Osteoblast (primary cell): ENCODE results near the gene MTG2. TPM values are rescaled to one million over a fixed set of nuclear protein-coding genes. Genes with fewer than 3 reads are reported as not detected.

ENCODE experiments used
- DNase-seq: peaks from one replicate; pipeline ENCODE4 v3.0.0; 2011; ENCODE audit warnings: low spot score, mixed read lengths; ENCODE audit not compliant: insufficient read length; ENCODE audit errors: missing footprints
- H2AFZ ChIP-seq: 2 replicates; pipeline ENCODE4 v1.6.0; 2011; ENCODE audit warnings: mild to moderate bottlenecking, low read length
- H3K27ac ChIP-seq: 2 replicates; pipeline ENCODE4 v1.5.1; 2011; ENCODE audit warnings: mild to moderate bottlenecking, low read depth, low read length, moderate library complexity
- H3K27me3 ChIP-seq: 2 replicates; pipeline ENCODE4 v1.6.0; 2012; ENCODE audit warnings: mild to moderate bottlenecking, control low read depth, inconsistent platforms, low read length, moderate library complexity; ENCODE audit not compliant: insufficient read depth
- H3K36me3 ChIP-seq: 2 replicates; pipeline ENCODE4 v1.5.1; 2011; ENCODE audit warnings: mild to moderate bottlenecking, low read length, control low read depth, moderate library complexity; ENCODE audit not compliant: insufficient read depth
- H3K4me1 ChIP-seq: 2 replicates; pipeline ENCODE4 v1.5.1; 2011; ENCODE audit warnings: mild to moderate bottlenecking, low read length, control low read depth, moderate library complexity; ENCODE audit not compliant: insufficient read depth
- H3K4me2 ChIP-seq: 2 replicates; pipeline ENCODE4 v1.6.0; 2011; ENCODE audit warnings: mild to moderate bottlenecking, low read length; ENCODE audit not compliant: insufficient read depth
- H3K4me3 ChIP-seq: fragments of 200-600 bp; sonication (generic); 3 replicates; pipeline ENCODE4 v1.5.1; 2012; ENCODE audit warnings: mild to moderate bottlenecking, low read length, inconsistent platforms; ENCODE audit not compliant: insufficient read depth
- H3K79me2 ChIP-seq: 2 replicates; pipeline ENCODE4 v1.6.0; 2012; ENCODE audit warnings: mild to moderate bottlenecking, low read length, control low read depth, inconsistent platforms; ENCODE audit not compliant: insufficient read depth
- H3K9me3 ChIP-seq: 2 replicates; pipeline ENCODE4 v1.5.1; 2011; ENCODE audit warnings: low read depth, low read length, control low read depth
- H4K20me1 ChIP-seq: 2 replicates; pipeline ENCODE4 v1.6.0; 2012; ENCODE audit warnings: mild to moderate bottlenecking, low read length, control low read depth; ENCODE audit not compliant: insufficient read depth
- CTCF ChIP-seq: IDR thresholded peaks from 2 replicates; pipeline ENCODE4 v1.5.1; 2011; ENCODE audit warnings: mild to moderate bottlenecking, low read depth, low read length, moderate library complexity; ENCODE audit errors: extremely low read depth
- total RNA-seq: library from RNA; depleted of rRNA; stranded (reverse); fragments of >200 nt; gene quantifications from 2 replicates; pipeline ENCODE4 v1.2.3, GENCODE V29; 2012

MTG2 gene
- total RNA-seq, 1 donor, result 22.1 TPM

DNA sequence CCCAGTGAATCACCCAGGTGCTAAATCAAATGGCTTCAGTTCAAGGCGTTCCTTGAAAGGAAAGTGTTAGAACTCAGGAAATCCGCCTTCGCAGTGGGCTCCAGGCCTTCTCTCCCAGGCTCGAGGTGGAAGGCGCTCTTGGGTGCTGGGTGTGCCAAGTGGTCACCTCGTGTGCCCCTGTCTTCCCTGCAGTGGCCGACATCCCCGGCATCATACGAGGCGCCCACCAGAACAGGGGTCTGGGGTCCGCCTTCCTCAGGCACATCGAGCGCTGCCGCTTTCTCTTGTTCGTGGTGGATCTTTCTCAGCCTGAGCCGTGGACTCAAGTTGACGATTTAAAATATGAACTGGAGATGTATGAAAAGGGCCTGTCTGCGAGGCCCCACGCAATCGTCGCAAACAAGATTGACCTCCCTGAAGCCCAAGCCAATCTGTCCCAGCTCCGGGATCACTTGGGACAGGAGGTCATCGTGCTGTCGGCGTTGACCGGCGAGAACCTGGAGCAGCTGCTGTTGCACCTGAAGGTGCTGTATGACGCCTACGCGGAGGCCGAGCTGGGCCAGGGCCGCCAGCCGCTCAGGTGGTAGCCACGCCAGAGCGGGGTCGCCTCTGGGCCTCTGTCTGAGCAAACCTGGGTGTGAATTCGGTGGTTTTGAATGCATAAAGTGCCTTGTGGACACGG is 17.8 kb downstream of the MTG2 start:
- DNase-seq, result peak; percentile 76
- H3K4me3 ChIP-seq, result no peak overlapping the region
- H3K4me2 ChIP-seq, result no peak overlapping the region
- peaks cover 16% of the 10 kb centered on the region for H3K4me1 ChIP-seq
- no peak overlapping the region for H2AFZ ChIP-seq
- peaks cover 14% of the 10 kb centered on the region for H4K20me1 ChIP-seq
- peaks cover 4% of the 10 kb centered on the region for H3K79me2 ChIP-seq
- H3K9me3 ChIP-seq, result no peaks in the 10 kb centered on the region
- H3K36me3 ChIP-seq, result peaks cover 45% of the 10 kb centered on the region
- no peaks in the 10 kb centered on the region for H3K27me3 ChIP-seq
- H3K27ac ChIP-seq, result no peak overlapping the region
- TF ChIP-seq CTCF, result no peak

DNA sequence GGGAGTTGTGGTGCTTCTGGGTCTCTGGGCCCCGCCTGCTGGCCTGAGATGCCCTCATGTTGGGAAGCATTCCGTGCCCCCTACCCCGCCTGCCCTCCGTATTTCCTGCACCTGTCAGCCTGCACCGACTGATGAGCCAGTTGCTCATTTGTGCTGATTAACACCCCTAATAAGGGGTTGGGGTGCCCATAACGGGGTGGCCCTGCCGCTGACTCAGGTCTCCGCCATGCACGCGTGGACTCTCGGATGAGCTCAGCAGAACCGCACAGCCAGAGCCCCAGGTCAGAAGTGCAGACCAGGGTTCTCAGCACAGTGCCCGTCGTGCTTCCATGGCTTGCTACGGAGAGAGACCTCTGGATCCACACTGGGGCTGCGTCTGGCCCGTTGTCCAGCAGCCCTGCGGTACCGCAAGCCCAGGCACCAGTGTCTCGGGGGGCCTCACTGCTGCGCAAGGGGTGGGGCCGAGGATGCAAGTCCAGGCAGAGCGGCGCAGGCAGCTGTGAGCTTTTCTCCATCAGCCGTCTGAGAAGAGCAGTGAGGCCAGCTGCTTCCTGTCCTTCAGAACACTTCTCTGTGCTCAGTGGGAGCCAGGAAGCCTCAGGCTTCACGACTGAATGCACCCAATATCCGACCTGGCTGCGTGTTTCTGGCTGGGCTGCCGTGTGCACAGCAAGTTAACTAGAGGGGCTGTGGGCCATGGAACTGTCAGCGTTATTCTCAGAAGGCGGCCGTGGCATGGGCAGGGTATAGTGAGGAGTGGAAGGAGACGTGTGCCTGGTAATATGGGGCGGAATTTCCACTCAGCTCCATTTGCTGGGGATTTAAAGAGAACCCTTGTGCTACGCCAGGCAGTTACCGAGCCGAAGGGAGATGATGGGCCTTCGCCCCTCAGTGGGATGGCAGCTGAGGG is 18.6 kb downstream of the MTG2 start:
- no peaks in the 10 kb centered on the region for H3K27me3 ChIP-seq
- peak; percentile 44 for DNase-seq
- no peak overlapping the region for H3K27ac ChIP-seq
- no peak overlapping the region for H2AFZ ChIP-seq
- peaks cover 14% of the 10 kb centered on the region for H4K20me1 ChIP-seq
- H3K4me1 ChIP-seq, result peaks cover 16% of the 10 kb centered on the region
- H3K79me2 ChIP-seq, result no peaks in the 10 kb centered on the region
- H3K36me3 ChIP-seq, result peaks cover 37% of the 10 kb centered on the region
- H3K4me2 ChIP-seq, result no peak overlapping the region
- no peak overlapping the region for H3K4me3 ChIP-seq
- no peaks in the 10 kb centered on the region for H3K9me3 ChIP-seq
- no peak for TF ChIP-seq CTCF

DNA sequence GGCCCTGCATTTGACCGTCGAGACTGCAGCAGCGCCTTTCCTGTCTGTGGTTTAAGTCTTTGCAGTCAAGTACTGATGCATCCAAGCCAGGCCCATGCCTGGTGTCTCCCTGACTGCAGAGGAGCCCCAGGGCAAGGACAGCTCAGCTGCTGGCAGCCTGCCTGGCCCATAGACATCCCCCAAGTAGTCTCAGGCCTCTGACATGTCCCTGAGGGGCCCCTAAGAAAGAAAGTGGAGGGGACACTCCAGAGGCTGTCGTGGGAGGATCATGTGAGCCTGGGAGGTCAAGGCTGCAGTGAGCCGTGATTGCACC is 19.2 kb downstream of the MTG2 start:
- peaks cover 16% of the 10 kb centered on the region for H3K4me1 ChIP-seq
- H3K36me3 ChIP-seq, result peaks cover 36% of the 10 kb centered on the region
- no peak for TF ChIP-seq CTCF
- no peak overlapping the region for H2AFZ ChIP-seq
- peak; percentile 94 for DNase-seq
- H3K27me3 ChIP-seq, result no peaks in the 10 kb centered on the region
- H3K4me3 ChIP-seq, result no peak overlapping the region
- H3K9me3 ChIP-seq, result no peaks in the 10 kb centered on the region
- peaks cover 14% of the 10 kb centered on the region for H4K20me1 ChIP-seq
- no peak overlapping the region for H3K4me2 ChIP-seq
- no peaks in the 10 kb centered on the region for H3K79me2 ChIP-seq
- H3K27ac ChIP-seq, result no peak overlapping the region

GRCh38 chr20:62202676-62203377 is 20.0 kb downstream of the MTG2 start:
- Histone ChIP-seq H2AFZ (no peak overlapping the region), H3K4me1 (peaks cover 21% of the 10 kb centered on the region), H3K4me2 (peak overlapping the region; percentile 49), H3K36me3 (peaks cover 30% of the 10 kb centered on the region), H3K27ac (peak overlapping the region; percentile 36), H3K27me3 (no peaks in the 10 kb centered on the region), H4K20me1 (peaks cover 20% of the 10 kb centered on the region), H3K79me2 (no peaks in the 10 kb centered on the region), H3K4me3 (peak overlapping the region; percentile 21), H3K9me3 (no peaks in the 10 kb centered on the region)
- DNase-seq, result no peak
- no peak for TF ChIP-seq CTCF
